Islet precursor cell (in vitro differentiated cells): ENCODE results near the gene NPSR1.
"Not testable (repeated sequence)": the region's sequence is repeated elsewhere in the genome, so short reads cannot be mapped to it uniquely, and the experiment has no call there.

ENCODE experiments used
- DNase-seq: peaks from one replicate; pipeline ENCODE4 v3.0.0-alpha.2; 2018

The NPSR1 gene

GRCh38 chr7:34838329-34838728, 180.3 kb downstream of the NPSR1 start:
- peak; percentile 71 for DNase-seq

- no peak for DNase-seq
Observed at GRCh38 chr7:34839645-34840044, 181.6 kb downstream of the NPSR1 start.

- DNase-seq: peak; percentile 80
Observed at GRCh38 chr7:34840176-34840785, 182.3 kb downstream of the NPSR1 start.

DNA sequence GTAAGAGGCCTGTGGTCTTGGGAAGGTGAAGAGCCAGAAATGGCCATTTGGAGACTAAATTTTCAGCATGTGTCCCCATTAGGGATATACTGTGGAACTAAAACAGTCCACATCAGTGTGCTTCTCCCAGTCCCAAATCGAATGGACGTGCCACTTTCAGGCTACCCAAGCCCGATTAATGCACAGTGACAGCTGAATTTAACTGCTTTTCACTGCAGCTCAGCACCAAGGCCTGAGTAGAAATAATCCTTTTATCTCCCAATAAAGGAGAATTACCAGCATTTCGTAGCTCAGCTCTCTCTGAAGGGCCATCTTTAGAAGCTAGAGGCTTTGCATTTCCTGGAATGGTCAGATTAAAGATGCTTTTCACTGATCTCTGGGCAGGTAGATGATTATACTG, 183.3 kb downstream of the NPSR1 start:
- DNase-seq: peak; percentile 26

DNA sequence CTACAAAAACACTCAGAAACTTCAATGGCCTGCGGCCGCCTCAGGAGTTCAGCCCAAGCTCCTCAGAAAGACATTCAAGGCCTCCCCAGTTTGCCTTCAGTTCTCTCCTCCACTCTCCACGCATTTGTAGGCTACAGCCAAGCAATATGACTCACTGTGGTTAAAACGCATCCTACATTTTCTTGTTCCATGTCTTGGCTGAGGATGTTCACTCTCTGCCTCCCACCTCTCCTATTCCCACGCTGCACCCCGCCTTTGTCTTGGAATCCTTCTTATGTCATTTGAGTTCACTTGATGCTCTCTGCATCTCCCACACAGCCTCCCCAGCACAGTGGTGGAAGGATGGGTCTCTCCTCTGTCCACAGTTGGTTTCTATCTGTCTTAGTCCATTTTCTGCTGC, 184.8 kb downstream of the NPSR1 start:
- DNase-seq: peak; percentile 47

DNA sequence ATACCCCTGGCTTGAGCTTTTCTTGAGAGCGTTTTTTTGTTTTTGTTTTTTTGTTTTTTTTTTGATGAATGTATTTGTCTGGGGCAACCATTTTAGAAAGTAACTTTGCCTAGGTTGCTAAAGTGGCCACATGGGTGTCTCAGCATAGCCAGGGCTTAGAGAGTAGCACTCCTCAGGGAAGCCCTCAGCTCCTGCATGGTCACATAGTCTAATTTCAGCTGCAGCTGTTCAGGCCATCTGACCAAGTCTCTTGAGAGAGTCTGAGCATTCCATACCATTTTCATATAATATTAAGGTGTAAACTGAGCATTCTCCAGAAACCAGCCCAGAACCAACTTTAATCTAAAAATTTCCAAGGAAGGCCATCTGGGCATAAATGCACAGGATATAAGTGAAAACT, 186.4 kb downstream of the NPSR1 start:
- DNase-seq: no peak

GRCh38 chr7:34844936-34845665, 187.1 kb downstream of the NPSR1 start:
- DNase-seq: peak; percentile 66

- peak; percentile 87 for DNase-seq
Observed at GRCh38 chr7:34845666-34846361, 187.8 kb downstream of the NPSR1 start.

- no peak for DNase-seq
Observed at GRCh38 chr7:34846976-34847375, 189.0 kb downstream of the NPSR1 start.

DNA sequence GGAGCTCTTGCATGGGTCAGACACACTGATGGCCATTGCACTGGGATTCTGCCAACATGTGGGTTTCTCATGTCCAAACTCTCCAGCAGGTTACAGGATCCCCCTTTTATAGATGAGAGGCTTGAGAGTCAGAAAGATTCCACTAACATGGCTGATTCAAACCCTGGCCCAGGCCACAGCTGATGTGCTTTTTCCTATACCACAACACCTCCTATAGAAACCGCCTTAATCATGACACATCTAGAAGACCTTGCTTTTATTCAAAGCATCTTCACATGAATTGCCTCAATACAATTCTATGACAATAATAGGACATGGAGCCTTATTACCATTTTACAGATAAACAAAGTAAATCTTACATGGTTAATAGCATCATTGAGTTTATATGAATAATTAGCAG, 190.7 kb downstream of the NPSR1 start:
- no peak for DNase-seq

- DNase-seq: peak; percentile 59
Observed at GRCh38 chr7:34849163-34849960, 191.3 kb downstream of the NPSR1 start.

DNA sequence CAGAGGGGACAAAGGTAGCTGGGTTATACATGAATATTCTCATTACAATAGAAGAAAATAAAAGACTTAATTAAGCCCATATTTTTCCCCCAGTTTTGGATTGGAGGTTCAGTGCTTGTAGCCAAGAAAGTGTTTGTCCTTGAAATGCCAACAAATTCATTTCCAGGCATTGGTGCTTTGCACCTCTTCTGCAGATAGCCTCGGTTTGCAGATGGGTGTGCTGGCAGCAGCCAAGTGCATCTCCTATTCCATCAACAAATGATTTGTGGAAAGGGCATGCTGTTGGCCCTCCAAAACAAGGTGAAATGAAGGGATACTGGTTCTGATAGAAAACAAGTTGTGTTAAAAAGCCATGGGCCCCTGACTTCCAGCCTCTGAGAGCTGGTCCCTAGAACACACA, 192.0 kb downstream of the NPSR1 start:
- no peak for DNase-seq

DNA sequence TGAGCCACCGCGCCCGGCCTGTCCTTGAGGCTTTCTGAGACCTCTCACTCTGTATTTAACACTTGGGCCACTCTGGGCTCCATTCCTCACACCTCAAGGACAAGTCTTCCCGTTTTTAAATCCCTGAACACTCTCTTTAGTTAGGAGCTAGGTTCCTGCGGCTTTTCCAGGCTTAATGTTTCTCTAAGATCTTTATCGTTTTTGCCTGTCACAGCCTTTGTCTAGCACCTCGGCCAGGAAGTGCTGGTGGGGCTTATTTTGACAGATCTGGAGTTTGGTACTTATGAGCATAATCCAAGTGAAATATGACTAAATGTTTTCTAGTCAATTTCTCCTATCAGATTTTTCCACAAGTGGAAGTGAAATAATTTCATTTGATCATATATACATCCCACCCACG, 192.7 kb downstream of the NPSR1 start:
- DNase-seq: no peak

DNA sequence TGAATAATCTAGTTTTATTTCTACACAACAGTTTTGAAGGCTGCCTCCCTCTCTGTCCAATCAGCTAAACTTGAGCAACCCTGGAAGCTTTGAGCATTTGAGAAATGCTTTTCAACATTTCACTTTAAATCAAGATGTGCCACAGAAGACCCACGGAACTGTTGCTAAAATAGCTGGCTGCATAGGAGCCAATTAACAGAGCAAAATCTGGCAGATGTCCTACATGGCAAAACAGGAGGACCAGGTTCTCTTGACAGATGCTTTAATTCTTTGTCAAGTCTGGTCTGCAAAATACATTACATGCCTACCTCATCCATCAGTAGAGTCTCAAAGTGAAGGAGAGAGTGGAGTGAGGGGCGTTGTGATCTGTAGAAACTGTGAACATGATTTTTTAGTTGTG, 193.4 kb downstream of the NPSR1 start:
- DNase-seq: no peak

- not testable (repeated sequence) for DNase-seq
Observed at GRCh38 chr7:34858444-34858843, 200.4 kb downstream of the NPSR1 start.

DNA sequence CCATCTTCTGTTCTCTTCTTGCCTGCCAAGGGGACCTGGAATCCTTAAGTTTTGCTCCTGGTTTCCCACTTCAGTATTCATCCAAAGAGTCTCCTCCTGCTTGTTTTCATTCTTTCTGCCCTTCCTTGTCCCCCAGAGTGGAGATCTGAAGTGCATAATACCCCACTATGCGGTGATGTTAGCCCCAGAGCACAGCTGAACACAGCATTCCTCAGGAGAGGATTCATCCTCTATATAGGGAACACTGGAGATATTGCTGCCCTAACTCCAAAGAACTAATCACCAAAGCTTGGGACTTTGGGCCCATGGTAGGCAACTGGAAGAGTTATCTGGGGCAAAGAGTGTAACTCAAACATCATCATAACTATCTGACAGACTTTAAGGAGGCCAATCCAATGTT, 201.3 kb downstream of the NPSR1 start:
- DNase-seq: not testable (repeated sequence)

DNA sequence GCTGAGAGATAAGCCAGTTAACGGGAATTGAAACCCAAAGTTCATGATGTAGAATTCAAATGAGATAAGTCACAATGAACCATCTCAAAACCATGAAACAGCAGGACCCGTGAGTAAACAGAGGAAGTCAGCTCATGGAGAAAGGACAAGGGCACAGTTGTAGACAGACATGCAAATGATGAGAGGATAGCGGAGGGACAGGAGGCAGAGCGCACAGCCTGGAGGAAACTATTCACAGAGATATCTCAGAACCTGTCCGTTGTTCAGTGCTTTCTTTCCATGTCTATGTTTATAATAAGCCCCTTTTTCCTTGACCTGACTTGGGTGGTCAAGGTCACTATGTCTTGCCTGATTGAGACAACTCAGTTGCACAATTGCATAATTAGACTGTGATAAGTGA, 208.2 kb downstream of the NPSR1 start:
- DNase-seq: not testable (repeated sequence)

DNA sequence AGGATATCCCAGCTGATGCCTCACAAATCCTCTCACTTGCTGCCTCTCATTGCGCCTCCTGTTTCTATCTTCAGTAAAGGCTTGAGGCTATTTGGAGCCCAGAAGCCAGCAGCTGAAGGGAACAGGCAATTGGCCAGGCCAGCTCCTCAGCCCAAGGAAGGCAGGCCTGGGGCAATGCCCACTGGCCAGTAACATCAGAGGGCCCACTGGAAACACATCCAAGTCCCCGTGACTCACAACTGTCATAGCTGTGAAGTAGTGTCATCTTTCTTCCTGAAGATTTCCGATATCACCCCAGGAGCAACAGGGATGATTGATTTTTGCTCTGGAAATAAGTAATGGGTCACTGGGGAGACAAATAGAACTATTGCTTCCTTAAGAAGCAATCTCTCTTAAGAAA, 209.3 kb downstream of the NPSR1 start:
- DNase-seq: not testable (repeated sequence)

DNA sequence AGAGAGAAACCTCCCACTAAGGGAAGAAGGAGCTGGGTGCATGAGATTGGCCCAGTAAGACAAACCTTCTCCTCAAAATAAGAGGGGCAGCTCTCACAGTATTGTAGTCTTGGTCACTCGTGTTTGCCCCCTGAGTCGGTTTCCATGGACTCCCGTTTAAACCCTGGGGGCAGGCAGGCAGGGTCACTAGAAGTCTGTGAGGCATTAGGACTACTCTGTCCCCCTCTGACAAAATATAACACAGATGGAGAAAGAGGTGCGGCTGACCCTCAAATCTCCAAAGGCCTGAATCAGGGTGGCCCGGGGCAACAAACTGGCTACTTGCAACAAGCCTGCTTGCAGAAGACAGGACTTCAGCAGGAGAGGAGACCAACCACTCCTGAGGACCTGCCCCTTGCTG, 210.6 kb downstream of the NPSR1 start:
- DNase-seq: not testable (repeated sequence)

DNA sequence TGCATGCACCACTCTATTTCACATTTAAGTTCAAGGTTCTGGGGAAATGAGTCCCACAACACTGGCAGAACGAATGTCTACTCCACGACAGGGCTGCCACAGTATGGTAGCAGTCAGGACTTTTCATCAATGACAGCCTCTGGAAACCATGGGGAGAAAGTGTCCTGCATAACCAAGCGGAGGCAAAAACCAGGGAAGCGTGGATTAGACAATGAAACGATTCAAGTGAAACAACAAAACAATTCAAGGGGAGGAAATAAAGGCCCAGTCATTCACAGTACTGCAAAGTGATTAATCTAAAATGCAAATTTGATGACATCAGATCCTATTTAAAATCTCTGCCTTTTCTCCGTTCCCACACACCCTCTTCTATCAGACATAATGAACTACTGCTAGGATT, 211.0 kb downstream of the NPSR1 start:
- no peak for DNase-seq

GRCh38 chr7:34870041-34870440, 212.0 kb downstream of the NPSR1 start:
- DNase-seq: not testable (repeated sequence)

GRCh38 chr7:34874329-34874728, 216.3 kb downstream of the NPSR1 start:
- not testable (repeated sequence) for DNase-seq

- DNase-seq: no peak
Observed at GRCh38 chr7:34875481-34875880, 217.5 kb downstream of the NPSR1 start.
